GM23338 (cell line): ENCODE data around the gene RAB20. TPM values are rescaled to one million over a fixed set of nuclear protein-coding genes. Genes with fewer than 3 reads are reported as not detected.

Source experiments
- ATAC-seq: fragments of 200-7000 bp; cut with Tn5 transposase; 3 replicates; pipeline ENCODE4 v1.9.1; 2020
- DNase-seq: peaks from one replicate; pipeline ENCODE4 v3.0.0-alpha.2; 2015; ENCODE audit warnings: low spot score
- H2AFZ ChIP-seq: fragments of 200-600 bp; sonication (generic); 2 replicates; pipeline ENCODE4 v1.8.0; 2016; ENCODE audit warnings: antibody characterized with exemption, mild to moderate bottlenecking, moderate library complexity
- H3F3A ChIP-seq: fragments of 200-600 bp; sonication (generic); replicated peaks from 2 replicates; pipeline ENCODE4 v1.8.0; 2017; ENCODE audit warnings: antibody characterized with exemption, mixed run types, low read depth
- H3K27ac ChIP-seq: fragments of 200-600 bp; sonication (generic); 2 replicates; pipeline ENCODE4 v1.6.1; 2016; ENCODE audit warnings: low read depth
- H3K27me3 ChIP-seq: fragments of 200-600 bp; sonication (generic); 2 replicates; pipeline ENCODE4 v1.8.0; 2016; ENCODE audit warnings: mild to moderate bottlenecking, mixed run types, moderate library complexity; ENCODE audit not compliant: insufficient read depth
- H3K36me3 ChIP-seq: fragments of 200-600 bp; sonication (generic); 2 replicates; pipeline ENCODE4 v1.8.0; 2016; ENCODE audit warnings: mild to moderate bottlenecking; ENCODE audit not compliant: insufficient read depth
- H3K4me1 ChIP-seq: fragments of 200-600 bp; sonication (generic); 2 replicates; pipeline ENCODE4 v1.8.0; 2016; ENCODE audit warnings: mild to moderate bottlenecking, moderate library complexity; ENCODE audit not compliant: insufficient read depth
- H3K4me2 ChIP-seq: fragments of 200-600 bp; sonication (generic); 2 replicates; pipeline ENCODE4 v1.7.1; 2017; ENCODE audit warnings: mixed run types
- H3K4me3 ChIP-seq: fragments of 200-600 bp; sonication (generic); 2 replicates; pipeline ENCODE4 v1.6.1; 2016; ENCODE audit warnings: mixed run types
- H3K79me2 ChIP-seq: fragments of 200-600 bp; sonication (generic); replicated peaks from 2 replicates; pipeline ENCODE4 v1.8.0; 2017; ENCODE audit warnings: mild to moderate bottlenecking; ENCODE audit not compliant: insufficient read depth
- H3K9me2 ChIP-seq: fragments of 200-600 bp; sonication (generic); 2 replicates; pipeline ENCODE4 v1.8.0; 2017; ENCODE audit not compliant: insufficient read depth
- H4K20me1 ChIP-seq: fragments of 200-600 bp; sonication (generic); replicated peaks from 2 replicates; pipeline ENCODE4 v1.8.0; 2017; ENCODE audit warnings: mild to moderate bottlenecking; ENCODE audit not compliant: insufficient read depth
- H3K27ac Mint-ChIP-seq: 2 replicates; pipeline ENCODE4 v1.8.0; 2020; ENCODE audit warnings: inconsistent platforms, mild to moderate bottlenecking, moderate library complexity, mixed read lengths
- H3K27me3 Mint-ChIP-seq: 3 replicates; pipeline ENCODE4 v1.8.0; 2022; ENCODE audit warnings: low read depth, mild to moderate bottlenecking, moderate library complexity, mixed read lengths, inconsistent platforms; ENCODE audit not compliant: insufficient read depth, poor library complexity
- H3K36me3 Mint-ChIP-seq: 3 replicates; pipeline ENCODE4 v1.8.0; 2021; ENCODE audit warnings: low read depth, mild to moderate bottlenecking, inconsistent platforms, moderate library complexity, mixed read lengths
- H3K4me1 Mint-ChIP-seq: 3 replicates; pipeline ENCODE4 v1.8.0; 2020; ENCODE audit warnings: mild to moderate bottlenecking, inconsistent platforms, mixed read lengths
- H3K4me3 Mint-ChIP-seq: 3 replicates; pipeline ENCODE4 v1.8.0; 2021; ENCODE audit warnings: moderate library complexity, mild to moderate bottlenecking, inconsistent platforms, mixed read lengths
- H3K9me3 Mint-ChIP-seq: 3 replicates; pipeline ENCODE4 v1.8.0; 2020; ENCODE audit warnings: moderate library complexity, mild to moderate bottlenecking, inconsistent platforms, mixed read lengths
- CREB1 ChIP-seq: fragments of 250-450 bp; sonication (Bioruptor Pico); IDR thresholded peaks from 2 replicates; pipeline ENCODE4 v1.5.0; 2020; ENCODE audit warnings: low read depth, mild to moderate bottlenecking, moderate library complexity
- CTCF ChIP-seq, 2 experiments: fragments of 200-600 bp in 1 of 2; sonication (generic) in 1 of 2; conservative IDR thresholded peaks; 2 replicates each; pipeline versions ENCODE4 v1.5.1 to v1.6.1; 2016 to 2017; ENCODE audit warnings: antibody characterized with exemption in 2 of 2, low read depth in 2 of 2, mild to moderate bottlenecking in 2 of 2, moderate library complexity in 1 of 2
- ETS1 ChIP-seq: IDR thresholded peaks from 2 replicates; pipeline ENCODE4 v1.6.1; 2016; ENCODE audit warnings: antibody characterized with exemption
- EZH2 ChIP-seq: fragments of 200-600 bp; sonication (generic); IDR thresholded peaks from one replicate; pipeline ENCODE4 v1.8.0; 2017; ENCODE audit warnings: antibody characterized with exemption, mild to moderate bottlenecking, low read depth; ENCODE audit not compliant: unreplicated experiment
- EZH2phosphoT487 ChIP-seq: fragments of 200-600 bp; sonication (generic); IDR thresholded peaks from one replicate; pipeline ENCODE4 v1.8.1; 2018; ENCODE audit warnings: antibody characterized with exemption; ENCODE audit not compliant: unreplicated experiment
- JUNB ChIP-seq: IDR thresholded peaks from one replicate; pipeline ENCODE4 v1.6.1; 2016; ENCODE audit warnings: antibody characterized with exemption; ENCODE audit not compliant: unreplicated experiment
- NANOG ChIP-seq: IDR thresholded peaks from 2 replicates; pipeline ENCODE4 v1.6.1; 2016; ENCODE audit warnings: antibody characterized with exemption, borderline replicate concordance
- POLR2AphosphoS5 ChIP-seq: IDR thresholded peaks from 2 replicates; pipeline ENCODE4 v1.6.1; 2016; ENCODE audit warnings: antibody characterized with exemption, low read depth
- REST ChIP-seq: IDR thresholded peaks from one replicate; pipeline ENCODE4 v1.6.1; 2018; ENCODE audit warnings: antibody characterized with exemption; ENCODE audit not compliant: unreplicated experiment
- STAT1 ChIP-seq: IDR thresholded peaks from one replicate; pipeline ENCODE4 v1.6.1; 2016; ENCODE audit warnings: antibody characterized with exemption; ENCODE audit not compliant: unreplicated experiment
- ZNF114 ChIP-seq: fragments of 250-450 bp; sonication (Bioruptor Pico); IDR thresholded peaks from 2 replicates; pipeline ENCODE4 v1.5.0; 2020; ENCODE audit warnings: mild to moderate bottlenecking, moderate library complexity
- ZNF331 ChIP-seq: fragments of 250-450 bp; sonication (Bioruptor Pico); IDR thresholded peaks from 2 replicates; pipeline ENCODE4 v1.5.0; 2020; ENCODE audit warnings: low read depth, mild to moderate bottlenecking, moderate library complexity
- ZNF462 ChIP-seq: fragments of 250-450 bp; sonication (Bioruptor Pico); IDR thresholded peaks from 2 replicates; pipeline ENCODE4 v1.5.0; 2020; ENCODE audit warnings: mild to moderate bottlenecking, moderate library complexity
- polyA plus RNA-seq: library from polyadenylated mRNA; unstranded; fragments of >200 nt; fragmentation: Nextera tagmentation; extraction: Ambion mirVana; gene quantifications from 2 replicates; pipeline ENCODE4 v1.2.1, GENCODE V29; 2016
- total RNA-seq: library from RNA; depleted of rRNA; stranded (reverse); fragments of >200 nt; shearing (Covaris generic); gene quantifications from 2 replicates; pipeline ENCODE4 v1.2.3, GENCODE V29; 2014

RAB20 gene
- total and polyA plus RNA-seq, 2 experiments from 2014 or later = 12.3 to 26.6 TPM

- Mint-ChIP-seq H3K27ac (no peak overlapping the region), H3K27me3 (peaks cover 15% of the 10 kb centered on the region), H3K36me3 (peaks cover 7% of the 10 kb centered on the region; the same call in 2 of the 3 replicates), H3K9me3 (peaks cover 26% of the 10 kb centered on the region), H3K4me3 (no peak overlapping the region), H3K4me1 (peaks cover 13% of the 10 kb centered on the region)
- no peak overlapping the region for H3K27ac ChIP-seq
- DNase-seq (no peak), ATAC-seq (no peak)
- no peak overlapping the region for H3K4me2 ChIP-seq
- H3F3A ChIP-seq = no peaks in the 10 kb centered on the region
- no peak overlapping the region for H3K4me3 ChIP-seq
- H3K79me2 ChIP-seq = peaks cover 2% of the 10 kb centered on the region
- H3K9me2 ChIP-seq = peaks cover 11% of the 10 kb centered on the region
- H2AFZ ChIP-seq = peak overlapping the region; percentile 76; the same call in 1 of the 2 replicates
- H3K36me3 ChIP-seq = no peaks in the 10 kb centered on the region
- H4K20me1 ChIP-seq = no peaks in the 10 kb centered on the region
- H3K4me1 ChIP-seq = peaks cover 15% of the 10 kb centered on the region
- H3K27me3 ChIP-seq = no peaks in the 10 kb centered on the region
- no peak for TF ChIP-seq ZNF331 (CRISPR knock-in tag)
- TF ChIP-seq STAT1 = no peak
- TF ChIP-seq POLR2AphosphoS5 = no peak
- TF ChIP-seq ZNF462 (CRISPR knock-in tag) = no peak
- no peak for TF ChIP-seq ZNF114 (CRISPR knock-in tag)
- no peak for TF ChIP-seq EZH2
- TF ChIP-seq EZH2phosphoT487 = no peak
- no peak for TF ChIP-seq JUNB
- TF ChIP-seq REST = no peak
- no peak for TF ChIP-seq ETS1
- TF ChIP-seq NANOG = no peak
- no peak for TF ChIP-seq CREB1
- no peak for TF ChIP-seq CTCF (conservative IDR thresholded peaks at IDR 0.05; ENCODE audit: low read depth in 2 of 2)
These were observed 49.6 kb upstream of the RAB20 start for GRCh38 chr13:110610955-110611595.
